MM.1S (cell line): ENCODE measurements around the gene NUMBL.

Source experiments
- DNase-seq: peaks from one replicate; pipeline ENCODE4 v3.0.0-alpha.2; 2015
- H2AFZ ChIP-seq: fragments of 300-600 bp; sonication (generic); 2 replicates; pipeline ENCODE4 v1.6.0; 2016; ENCODE audit warnings: antibody characterized with exemption, low read length
- H3F3A ChIP-seq: fragments of 300-600 bp; sonication (generic); 2 replicates; pipeline ENCODE4 v1.6.1; 2016; ENCODE audit warnings: mild to moderate bottlenecking, antibody characterized with exemption, low read length, moderate library complexity, mixed read lengths; ENCODE audit not compliant: insufficient read depth
- H3K27ac ChIP-seq: fragments of 300-600 bp; sonication (generic); 2 replicates; pipeline ENCODE4 v1.5.1; 2016; ENCODE audit warnings: mild to moderate bottlenecking, low read length
- H3K27me3 ChIP-seq: fragments of 300-600 bp; sonication (generic); replicated peaks from 2 replicates; pipeline ENCODE4 v1.6.0; 2016; ENCODE audit warnings: low read length; ENCODE audit not compliant: insufficient read depth
- H3K36me3 ChIP-seq: fragments of 300-600 bp; sonication (generic); replicated peaks from 2 replicates; pipeline ENCODE4 v1.6.1; 2016; ENCODE audit warnings: mild to moderate bottlenecking, low read length, mixed read lengths; ENCODE audit not compliant: insufficient read depth
- H3K4me1 ChIP-seq: fragments of 300-600 bp; sonication (generic); 2 replicates; pipeline ENCODE4 v1.6.1; 2016; ENCODE audit warnings: low read length, mixed read lengths
- H3K4me2 ChIP-seq: fragments of 300-600 bp; sonication (generic); 2 replicates; pipeline ENCODE4 v1.6.0; 2016; ENCODE audit warnings: low read depth, low read length
- H3K4me3 ChIP-seq: fragments of 300-600 bp; sonication (generic); 2 replicates; pipeline ENCODE4 v1.5.1; 2016; ENCODE audit warnings: low read length, mixed read lengths
- H3K79me2 ChIP-seq: fragments of 300-600 bp; sonication (generic); 2 replicates; pipeline ENCODE4 v1.6.1; 2016; ENCODE audit warnings: mixed run types, low read length, mixed read lengths
- H3K9ac ChIP-seq: fragments of 300-600 bp; sonication (generic); 2 replicates; pipeline ENCODE4 v1.6.1; 2016; ENCODE audit warnings: low read length, mixed read lengths
- H3K9me2 ChIP-seq: fragments of 300-600 bp; sonication (generic); replicated peaks from 2 replicates; pipeline ENCODE4 v1.6.1; 2016; ENCODE audit warnings: mild to moderate bottlenecking, low read length, mixed read lengths; ENCODE audit not compliant: insufficient read depth
- H3K9me3 ChIP-seq: fragments of 300-600 bp; sonication (generic); replicated peaks from 2 replicates; pipeline ENCODE4 v1.6.1; 2016; ENCODE audit warnings: mild to moderate bottlenecking, low read length, mixed read lengths; ENCODE audit not compliant: insufficient read depth
- H4K20me1 ChIP-seq: fragments of 300-600 bp; sonication (generic); 2 replicates; pipeline ENCODE4 v1.6.1; 2016; ENCODE audit warnings: mild to moderate bottlenecking, low read length, moderate library complexity, mixed read lengths; ENCODE audit not compliant: insufficient read depth
- EZH2 ChIP-seq: fragments of 300-600 bp; sonication (generic); optimal IDR thresholded peaks from 2 replicates; pipeline ENCODE3; 2017; ENCODE audit warnings: low read depth, mild to moderate bottlenecking, antibody characterized with exemption, low read length, mixed read lengths
- EZH2phosphoT487 ChIP-seq: fragments of 300-600 bp; sonication (generic); IDR thresholded peaks from 2 replicates; pipeline ENCODE4 v1.6.1; 2018; ENCODE audit warnings: antibody characterized with exemption, low read length
- TF ChIP-seq, protein P1 (sequence below): fragments of 300-600 bp; sonication (generic); IDR thresholded peaks from 2 replicates; pipeline ENCODE4 v1.5.1; 2016; ENCODE audit warnings: antibody characterized with exemption, low read length, mixed read lengths

Gene NUMBL

DNA sequence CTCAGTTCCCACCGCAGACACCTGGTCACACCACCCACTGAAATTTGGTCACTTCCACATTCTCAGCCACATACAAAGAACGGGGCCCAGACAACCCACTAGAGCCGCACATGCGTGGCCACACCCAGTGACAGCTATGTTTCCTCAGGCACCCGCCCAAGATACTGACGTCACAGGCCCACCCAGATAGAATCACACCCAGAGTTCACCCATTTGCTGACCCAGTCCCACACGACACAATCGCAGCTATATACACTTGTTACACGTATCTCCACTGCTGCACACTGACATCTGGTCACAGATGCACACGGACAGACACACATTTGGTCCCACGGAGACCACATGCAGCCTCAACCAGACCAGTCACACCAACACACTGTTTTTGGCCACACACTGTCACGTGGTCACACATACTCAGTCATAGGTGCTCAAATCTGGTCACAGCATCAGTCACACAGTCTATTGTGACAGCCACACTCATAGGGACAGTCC is 2.9 kb downstream of the NUMBL start:
- Histone ChIP-seq H3K9me2 (no peaks in the 10 kb centered on the region), H3K4me2 (no peak overlapping the region), H2AFZ (no peak overlapping the region), H3K79me2 (no peaks in the 10 kb centered on the region), H3K9me3 (no peaks in the 10 kb centered on the region), H3F3A (no peaks in the 10 kb centered on the region), H3K27ac (no peak overlapping the region), H3K4me1 (no peaks in the 10 kb centered on the region), H3K4me3 (no peak overlapping the region), H3K27me3 (no peaks in the 10 kb centered on the region), H3K36me3 (no peaks in the 10 kb centered on the region), H4K20me1 (no peaks in the 10 kb centered on the region), H3K9ac (no peak overlapping the region)
- TF ChIP-seq EZH2phosphoT487 (no peak), EZH2 (no peak)
- TF ChIP-seq, protein P1, sequence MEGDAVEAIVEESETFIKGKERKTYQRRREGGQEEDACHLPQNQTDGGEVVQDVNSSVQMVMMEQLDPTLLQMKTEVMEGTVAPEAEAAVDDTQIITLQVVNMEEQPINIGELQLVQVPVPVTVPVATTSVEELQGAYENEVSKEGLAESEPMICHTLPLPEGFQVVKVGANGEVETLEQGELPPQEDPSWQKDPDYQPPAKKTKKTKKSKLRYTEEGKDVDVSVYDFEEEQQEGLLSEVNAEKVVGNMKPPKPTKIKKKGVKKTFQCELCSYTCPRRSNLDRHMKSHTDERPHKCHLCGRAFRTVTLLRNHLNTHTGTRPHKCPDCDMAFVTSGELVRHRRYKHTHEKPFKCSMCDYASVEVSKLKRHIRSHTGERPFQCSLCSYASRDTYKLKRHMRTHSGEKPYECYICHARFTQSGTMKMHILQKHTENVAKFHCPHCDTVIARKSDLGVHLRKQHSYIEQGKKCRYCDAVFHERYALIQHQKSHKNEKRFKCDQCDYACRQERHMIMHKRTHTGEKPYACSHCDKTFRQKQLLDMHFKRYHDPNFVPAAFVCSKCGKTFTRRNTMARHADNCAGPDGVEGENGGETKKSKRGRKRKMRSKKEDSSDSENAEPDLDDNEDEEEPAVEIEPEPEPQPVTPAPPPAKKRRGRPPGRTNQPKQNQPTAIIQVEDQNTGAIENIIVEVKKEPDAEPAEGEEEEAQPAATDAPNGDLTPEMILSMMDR: no peak
- DNase-seq: no peak

- no peak overlapping the region for H3K9ac ChIP-seq
- H3K9me3 ChIP-seq: no peaks in the 10 kb centered on the region
- DNase-seq: no peak
- H3K4me3 ChIP-seq: no peak overlapping the region
- H3K4me1 ChIP-seq: no peaks in the 10 kb centered on the region
- H3F3A ChIP-seq: no peaks in the 10 kb centered on the region
- no peak overlapping the region for H3K27ac ChIP-seq
- H2AFZ ChIP-seq: no peak overlapping the region
- H3K4me2 ChIP-seq: no peak overlapping the region
- H3K9me2 ChIP-seq: no peaks in the 10 kb centered on the region
- TF ChIP-seq, protein P1: no peak
- TF ChIP-seq EZH2 (no peak), EZH2phosphoT487 (no peak)
- no peaks in the 10 kb centered on the region for H3K36me3 ChIP-seq
- no peaks in the 10 kb centered on the region for H3K79me2 ChIP-seq
- no peaks in the 10 kb centered on the region for H4K20me1 ChIP-seq
- no peaks in the 10 kb centered on the region for H3K27me3 ChIP-seq
These were observed 3.4 kb downstream of the NUMBL start for GRCh38 chr19:40686882-40687524.

DNA sequence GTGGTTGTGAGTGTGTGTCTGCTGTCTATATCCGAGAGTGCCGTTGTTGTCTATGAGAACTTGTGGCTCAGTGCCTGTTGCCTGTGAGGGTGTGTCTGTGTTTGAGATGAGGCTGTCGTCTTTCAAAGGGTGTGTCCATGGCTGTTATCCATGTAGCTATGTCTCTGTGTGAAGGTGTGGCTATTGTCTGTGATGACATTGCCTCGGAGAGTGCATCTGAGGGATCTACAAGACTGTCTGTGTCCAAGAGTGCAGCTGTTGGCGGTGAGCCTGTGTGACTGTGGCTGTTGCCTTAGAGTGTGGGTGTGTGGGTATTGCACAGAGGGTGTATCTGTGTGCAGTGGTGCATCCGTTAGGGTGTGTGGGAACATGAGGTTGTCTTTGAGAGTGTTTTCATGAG is 4.9 kb downstream of the NUMBL start:
- Histone ChIP-seq H4K20me1 (no peaks in the 10 kb centered on the region), H3K9me3 (no peaks in the 10 kb centered on the region), H3K4me3 (no peak overlapping the region), H3K9me2 (no peaks in the 10 kb centered on the region), H3K4me1 (no peaks in the 10 kb centered on the region), H3K36me3 (no peaks in the 10 kb centered on the region), H3K79me2 (no peaks in the 10 kb centered on the region), H3K27me3 (no peaks in the 10 kb centered on the region), H3F3A (no peaks in the 10 kb centered on the region), H3K27ac (no peak overlapping the region), H3K9ac (no peak overlapping the region), H2AFZ (no peak overlapping the region), H3K4me2 (no peak overlapping the region)
- TF ChIP-seq, protein P1: no peak
- TF ChIP-seq EZH2 (no peak), EZH2phosphoT487 (no peak)
- no peak for DNase-seq
